K562 (cell line): ENCODE measurements around the gene KLHL33. TPM values are rescaled to one million over a fixed set of nuclear protein-coding genes. Genes with fewer than 3 reads are reported as not detected.

Source experiments
- CBFA2T2 ChIP-seq: fragments of 450-650 bp; conservative IDR thresholded peaks from 2 replicates; pipeline ENCODE4 v1.6.1; 2017; ENCODE audit warnings: mild to moderate bottlenecking
- CBX2 ChIP-seq: fragments of 200-600 bp; sonication (generic); IDR thresholded peaks from one replicate; pipeline ENCODE4 v1.6.1; 2012; ENCODE audit warnings: mild to moderate bottlenecking, low read length, inconsistent platforms; ENCODE audit not compliant: insufficient read depth, poor library complexity, severe bottlenecking
- E2F1 ChIP-seq: sonication (generic); formaldehyde crosslinking; IDR thresholded peaks from 2 replicates; pipeline ENCODE4 v1.8.1; 2023; ENCODE audit warnings: mild to moderate bottlenecking, missing genetic modification reagents, moderate library complexity
- ETV5 ChIP-seq: sonication (generic); formaldehyde crosslinking; IDR thresholded peaks from 2 replicates; pipeline ENCODE4 v1.4.0; 2020; ENCODE audit warnings: low read depth, mild to moderate bottlenecking, missing genetic modification reagents
- MAX ChIP-seq: sonication (generic); formaldehyde crosslinking; IDR thresholded peaks from 2 replicates; pipeline ENCODE4 v1.9.0; 2022; ENCODE audit warnings: mild to moderate bottlenecking, missing genetic modification reagents
- NR4A1 ChIP-seq, 2 experiments: fragments of 250-450 bp in 1 of 2; fragments of 450-650 bp in 1 of 2; sonication (Bioruptor Pico) in 1 of 2; IDR thresholded peaks; 2 replicates each; pipeline versions ENCODE4 v1.4.0 to v1.6.1; 2016 to 2020; ENCODE audit warnings: mild to moderate bottlenecking in 2 of 2, missing compliant biosample characterization in 1 of 2, missing genetic modification characterization in 1 of 2, moderate library complexity in 1 of 2
- SRSF3 ChIP-seq: fragments of 200-400 bp; formaldehyde crosslinking; IDR thresholded peaks from 2 replicates; pipeline ENCODE4 v1.6.1; 2016; ENCODE audit warnings: mild to moderate bottlenecking, low read length, moderate library complexity; ENCODE audit not compliant: insufficient read depth
- TOE1 ChIP-seq, 2 experiments: fragments of 450-650 bp in 1 of 2; sonication (generic) in 1 of 2; formaldehyde crosslinking in 1 of 2; IDR thresholded peaks; 2 replicates each; pipeline versions ENCODE4 v1.7.1 to v1.8.0; 2016 to 2022; ENCODE audit warnings: borderline replicate concordance in 2 of 2, mild to moderate bottlenecking in 2 of 2, antibody characterized with exemption in 1 of 2, inconsistent platforms in 1 of 2, low read depth in 1 of 2, missing genetic modification reagents in 1 of 2, moderate library complexity in 1 of 2
- UBTF ChIP-seq, 2 experiments: IDR thresholded peaks; 2 replicates each; pipeline ENCODE4 v1.6.1; 2012; ENCODE audit warnings: improper control_type of control experiment in 2 of 2, low read depth in 2 of 2, low read length in 2 of 2, borderline replicate concordance in 1 of 2
- ZBTB11 ChIP-seq, 3 experiments: fragments of 200-800 bp in 1 of 3; fragments of 250-450 bp in 1 of 3; fragments of 450-650 bp in 1 of 3; sonication (Bioruptor Pico) in 1 of 3; sonication (Bioruptor generic) in 1 of 3; formaldehyde crosslinking in 1 of 3; IDR thresholded peaks; 2 replicates each; pipeline versions ENCODE4 v1.6.1 to v1.8.0; 2016 to 2022; ENCODE audit warnings: mild to moderate bottlenecking in 2 of 3, missing genetic modification characterization in 2 of 3, missing compliant biosample characterization in 1 of 3, moderate library complexity in 1 of 3
- ZNF212 ChIP-seq: fragments of 450-650 bp; formaldehyde crosslinking; IDR thresholded peaks from 2 replicates; pipeline ENCODE4 v1.4.0; 2020; ENCODE audit warnings: mild to moderate bottlenecking
- ZNF277 ChIP-seq: fragments of 250-450 bp; sonication (Bioruptor Pico); IDR thresholded peaks from 2 replicates; pipeline ENCODE4 v1.8.0; 2022; ENCODE audit warnings: inconsistent platforms, mild to moderate bottlenecking, moderate library complexity, borderline replicate concordance
- ZNF79 ChIP-seq: fragments of 250-450 bp; sonication (Bioruptor Pico); IDR thresholded peaks from 2 replicates; pipeline ENCODE4 v1.4.0; 2020; ENCODE audit warnings: low read depth, mild to moderate bottlenecking, moderate library complexity
- polyA plus RNA-seq, 8 experiments: library from polyadenylated mRNA; depleted of rRNA in 4 of 8; stranded (reverse) in 5 of 8; unstranded in 3 of 8; fragments of >200 nt; fragmentation: Nextera tagmentation in 2 of 8; fragmentation: Illumina TruSeq in 1 of 8; extraction: Ambion mirVana in 2 of 8; extraction: Trizol in 1 of 8; gene quantifications; 2 replicates each; pipeline versions ENCODE4 v1.2.1 to v1.2.3, GENCODE V29; 2011 to 2014; ENCODE audit warnings: inconsistent platforms in 1 of 8, missing spikeins in 1 of 8
- total RNA-seq, 7 experiments: library from RNA; depleted of rRNA in 6 of 7; stranded (reverse); fragments of >200 nt in 6 of 7; fragmentation: Illumina TruSeq in 2 of 7; extraction: Trizol in 2 of 7; gene quantifications; 2 replicates each; pipeline versions ENCODE4 v1.2.1 to v1.2.3, GENCODE V29; 2011 to 2021; ENCODE audit warnings: low replicate concordance in 1 of 7

KLHL33 gene
- total and polyA plus RNA-seq, 9 of the 15 experiments (the other 6 are each of a cell fraction or from before 2014, with no cell fraction given): 0.04 to 0.27 (median 0.13) TPM; not detected in 6

- TF ChIP-seq UBTF (IDR thresholded peaks at IDR 0.05; ENCODE audit: borderline replicate concordance in 1 of 2, low read depth in 2 of 2, low read length in 2 of 2) (0 out of 4 replicates have a peak, but pooled peaks have one; percentile 40 to 66), ZNF79 (no peak), CBX2 (no peak), ETV5 (CRISPR knock-in tag) (peak; percentile 78; the same call in 1 of the 2 replicates), MAX (CRISPR knock-in tag) (no peak), CBFA2T2 (no peak), NR4A1 (CRISPR knock-in tag; IDR thresholded peaks at IDR 0.05) (no peak), NR4A1 (tag; IDR thresholded peaks at IDR 0.05) (no peak), ZBTB11 (CRISPR knock-in tag; IDR thresholded peaks at IDR 0.05) (peak; percentile 17 to 87 (median 54); a peak in 3 of 6 replicates), SRSF3 (no peak), ZNF277 (CRISPR knock-in tag) (no peak), TOE1 (IDR thresholded peaks at IDR 0.05; ENCODE audit: borderline replicate concordance) (no peak), TOE1 (CRISPR knock-in tag; IDR thresholded peaks at IDR 0.05; ENCODE audit: borderline replicate concordance, low read depth) (no peak), E2F1 (no peak), ZNF212 (no peak)
These were observed 22.9 kb downstream of the KLHL33 start, which contains the start of gene TEP1 (continued) for GRCh38 chr14:20412876-20413743.
